GM12864 (cell line): ENCODE data around the gene LTV1.
"Not testable (repeated sequence)": the region's sequence is repeated elsewhere in the genome, so short reads cannot be mapped to it uniquely, and the experiment has no call there.

Source experiments
- DNase-seq: peaks from one replicate; pipeline ENCODE4 v3.0.0-alpha.2; 2011; ENCODE audit warnings: low read depth
- H3K4me3 ChIP-seq: 2 replicates; pipeline ENCODE4 v1.5.1; 2011; ENCODE audit warnings: mild to moderate bottlenecking, low read depth, low read length, control low read depth
- TF ChIP-seq, protein P1 (sequence below): IDR thresholded peaks from 2 replicates; pipeline ENCODE4 v1.5.1; 2011; ENCODE audit warnings: low read depth, mild to moderate bottlenecking, moderate library complexity, low read length, control low read depth, inconsistent platforms; ENCODE audit errors: missing control alignments

The LTV1 gene, protein sequence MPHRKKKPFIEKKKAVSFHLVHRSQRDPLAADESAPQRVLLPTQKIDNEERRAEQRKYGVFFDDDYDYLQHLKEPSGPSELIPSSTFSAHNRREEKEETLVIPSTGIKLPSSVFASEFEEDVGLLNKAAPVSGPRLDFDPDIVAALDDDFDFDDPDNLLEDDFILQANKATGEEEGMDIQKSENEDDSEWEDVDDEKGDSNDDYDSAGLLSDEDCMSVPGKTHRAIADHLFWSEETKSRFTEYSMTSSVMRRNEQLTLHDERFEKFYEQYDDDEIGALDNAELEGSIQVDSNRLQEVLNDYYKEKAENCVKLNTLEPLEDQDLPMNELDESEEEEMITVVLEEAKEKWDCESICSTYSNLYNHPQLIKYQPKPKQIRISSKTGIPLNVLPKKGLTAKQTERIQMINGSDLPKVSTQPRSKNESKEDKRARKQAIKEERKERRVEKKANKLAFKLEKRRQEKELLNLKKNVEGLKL

DNA sequence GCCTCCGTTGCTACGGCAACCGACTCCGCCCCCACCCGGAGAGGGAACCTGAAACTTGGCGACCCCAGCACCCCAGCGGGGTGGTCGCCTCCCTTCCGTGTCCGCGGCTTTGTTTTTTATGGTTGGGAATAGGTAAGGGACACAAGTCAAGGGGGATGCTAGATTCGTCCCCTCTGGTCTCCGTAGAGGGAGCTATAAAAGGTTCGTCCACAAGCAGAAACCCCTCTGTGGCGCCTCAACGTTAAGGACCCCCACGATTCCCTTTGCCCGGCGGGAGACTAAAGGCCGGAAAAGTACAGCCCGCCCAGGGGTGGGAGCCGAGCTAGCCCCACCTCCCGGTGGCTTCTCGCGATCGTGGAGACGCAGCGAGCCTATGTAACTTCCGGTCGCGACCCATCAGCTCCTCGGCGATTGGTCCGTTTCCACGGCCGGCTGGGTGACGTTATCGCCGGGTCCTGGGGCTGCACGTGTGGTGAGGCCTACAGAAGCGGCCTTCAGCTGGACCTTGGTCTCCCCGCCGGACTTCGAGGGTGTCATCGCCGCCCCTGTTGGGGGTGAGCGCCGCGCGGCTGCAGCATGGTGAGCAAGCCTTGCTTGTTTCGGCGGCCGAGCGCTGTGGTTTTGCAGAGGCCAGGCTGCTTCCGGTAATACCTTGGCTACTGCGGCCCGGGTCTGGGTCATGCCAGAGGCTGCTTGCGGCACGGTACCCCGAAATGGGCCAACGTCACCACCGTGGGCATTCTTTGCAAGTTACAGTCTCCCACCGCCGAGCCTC lies at the start of gene LTV1:
TSS of gene LTV1 (plus strand) at position 437 of the 775 bp plus-strand sequence. CDS start at position 577, 140 bp downstream.
- DNase-seq: peak; percentile 80
- TF ChIP-seq, protein P1, sequence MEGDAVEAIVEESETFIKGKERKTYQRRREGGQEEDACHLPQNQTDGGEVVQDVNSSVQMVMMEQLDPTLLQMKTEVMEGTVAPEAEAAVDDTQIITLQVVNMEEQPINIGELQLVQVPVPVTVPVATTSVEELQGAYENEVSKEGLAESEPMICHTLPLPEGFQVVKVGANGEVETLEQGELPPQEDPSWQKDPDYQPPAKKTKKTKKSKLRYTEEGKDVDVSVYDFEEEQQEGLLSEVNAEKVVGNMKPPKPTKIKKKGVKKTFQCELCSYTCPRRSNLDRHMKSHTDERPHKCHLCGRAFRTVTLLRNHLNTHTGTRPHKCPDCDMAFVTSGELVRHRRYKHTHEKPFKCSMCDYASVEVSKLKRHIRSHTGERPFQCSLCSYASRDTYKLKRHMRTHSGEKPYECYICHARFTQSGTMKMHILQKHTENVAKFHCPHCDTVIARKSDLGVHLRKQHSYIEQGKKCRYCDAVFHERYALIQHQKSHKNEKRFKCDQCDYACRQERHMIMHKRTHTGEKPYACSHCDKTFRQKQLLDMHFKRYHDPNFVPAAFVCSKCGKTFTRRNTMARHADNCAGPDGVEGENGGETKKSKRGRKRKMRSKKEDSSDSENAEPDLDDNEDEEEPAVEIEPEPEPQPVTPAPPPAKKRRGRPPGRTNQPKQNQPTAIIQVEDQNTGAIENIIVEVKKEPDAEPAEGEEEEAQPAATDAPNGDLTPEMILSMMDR: no peak

DNA sequence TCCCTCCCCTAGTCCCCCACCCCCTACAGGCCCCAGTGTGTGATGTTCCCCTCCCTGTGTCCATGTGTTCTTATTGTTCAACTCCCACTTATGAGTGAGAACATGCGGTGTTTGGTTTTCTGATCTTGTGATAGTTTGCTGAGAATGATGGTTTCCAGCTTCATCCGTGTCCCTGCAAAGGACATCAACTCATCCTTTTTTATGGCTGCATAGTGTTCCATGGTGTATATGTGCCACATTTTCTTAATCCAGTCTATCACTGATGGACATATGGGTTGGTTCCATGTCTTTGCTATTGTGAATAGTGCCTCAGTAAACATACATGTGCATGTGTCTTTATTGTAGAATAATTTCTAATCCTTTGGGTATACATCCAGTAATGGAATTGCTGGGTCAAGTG lies 46.6 kb upstream of the LTV1 start:
- not testable (repeated sequence) for H3K4me3 ChIP-seq, DNase-seq

More for the DNA sequence above, at the start of gene LTV1:
- peak within 1 kb of the TSS; percentile 84 for H3K4me3 ChIP-seq

DNA sequence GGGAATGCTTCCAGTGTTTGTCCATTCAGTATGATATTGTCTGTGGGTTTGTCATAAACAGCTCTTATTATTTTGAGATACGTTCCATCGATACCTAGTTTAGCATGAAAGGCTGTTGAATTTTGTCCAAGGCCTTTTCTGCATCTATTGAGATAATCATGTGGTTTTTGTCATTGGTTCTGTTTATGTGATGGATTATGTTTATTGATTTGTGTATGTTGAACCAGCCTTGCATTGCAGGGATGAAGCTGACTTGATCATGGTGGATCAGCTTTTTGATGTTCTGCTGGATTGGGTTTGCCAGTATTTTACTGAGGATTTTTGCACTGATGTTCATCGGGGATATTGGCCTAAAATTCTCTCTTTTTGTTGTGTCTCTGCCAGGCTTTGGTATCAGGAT lies 44.7 kb upstream of the LTV1 start:
- DNase-seq, H3K4me3 ChIP-seq: not testable (repeated sequence)

DNA sequence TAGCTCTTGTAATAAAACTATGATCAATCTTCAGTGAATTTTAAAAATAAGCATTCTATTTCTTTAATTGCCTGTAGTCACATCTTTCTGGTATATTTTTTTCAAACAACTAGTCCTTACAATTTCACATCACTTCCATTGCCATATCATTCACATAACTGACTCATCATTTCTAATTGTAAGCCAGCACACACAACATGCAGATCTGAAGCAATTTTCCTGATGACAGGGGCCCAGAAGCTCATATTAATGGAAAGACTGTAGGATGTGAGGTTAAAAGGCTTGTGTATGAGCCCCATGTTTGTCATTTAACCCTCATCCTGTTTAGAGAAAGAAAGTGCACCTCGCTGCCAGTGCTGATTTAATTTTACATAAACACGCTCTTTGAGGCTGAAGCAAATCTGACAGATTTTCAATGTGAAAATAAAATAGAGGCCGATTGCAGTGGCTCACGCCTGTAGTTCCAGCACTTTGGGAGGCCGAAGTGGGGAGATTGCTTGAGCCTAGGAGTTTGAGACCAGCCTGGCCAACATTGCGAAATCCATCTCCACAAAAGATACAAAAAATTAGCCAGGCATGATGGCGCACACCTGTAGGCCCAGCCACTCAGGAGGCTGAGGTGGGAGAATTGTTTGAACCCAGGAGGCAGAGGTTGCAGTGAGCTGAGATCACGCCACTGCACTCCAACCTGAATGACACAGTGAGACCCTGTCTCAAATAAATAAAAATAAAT lies 40.1 kb upstream of the LTV1 start:
- no peak for DNase-seq
- TF ChIP-seq, protein P1: no peak
- H3K4me3 ChIP-seq: no peak overlapping the region

DNA sequence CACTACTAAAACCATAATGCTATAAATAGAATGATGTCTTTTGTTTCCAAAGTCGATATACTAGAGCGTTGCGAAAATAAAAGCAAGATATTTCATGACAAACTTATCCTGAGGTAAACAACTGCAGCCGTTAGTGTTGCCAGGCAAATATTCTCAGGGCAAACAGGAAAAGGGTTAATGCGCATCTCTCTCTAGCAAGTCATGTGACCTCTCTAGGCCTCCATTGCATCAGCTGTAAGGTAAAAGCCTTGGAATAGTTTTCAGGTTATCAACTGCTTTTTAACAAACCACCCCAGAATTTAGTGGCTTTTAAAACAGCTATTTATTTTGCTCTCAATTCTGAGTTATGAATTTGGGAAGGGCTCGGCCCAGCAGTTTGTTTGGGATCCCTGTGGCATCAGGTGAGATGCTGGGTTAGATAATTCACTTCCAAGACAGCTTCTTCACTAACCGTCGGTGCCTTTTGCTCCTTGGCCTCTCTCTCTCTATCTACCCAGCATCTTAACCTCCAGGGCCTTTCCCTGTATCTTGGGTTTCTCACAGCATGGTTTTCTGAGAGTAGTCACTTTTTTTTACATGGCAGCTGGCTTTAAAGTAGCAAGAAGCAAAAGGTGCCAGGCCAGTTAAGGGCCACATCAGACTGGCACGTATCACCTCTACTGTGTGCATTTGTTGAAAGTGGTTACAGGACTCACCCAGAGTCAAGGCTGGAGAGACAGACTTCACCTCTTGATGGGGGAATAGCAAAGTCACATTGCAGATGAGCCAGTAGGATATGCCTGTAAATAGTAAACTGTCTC lies 39.2 kb upstream of the LTV1 start:
- TF ChIP-seq, protein P1: no peak
- no peak overlapping the region for H3K4me3 ChIP-seq
- no peak for DNase-seq

DNA sequence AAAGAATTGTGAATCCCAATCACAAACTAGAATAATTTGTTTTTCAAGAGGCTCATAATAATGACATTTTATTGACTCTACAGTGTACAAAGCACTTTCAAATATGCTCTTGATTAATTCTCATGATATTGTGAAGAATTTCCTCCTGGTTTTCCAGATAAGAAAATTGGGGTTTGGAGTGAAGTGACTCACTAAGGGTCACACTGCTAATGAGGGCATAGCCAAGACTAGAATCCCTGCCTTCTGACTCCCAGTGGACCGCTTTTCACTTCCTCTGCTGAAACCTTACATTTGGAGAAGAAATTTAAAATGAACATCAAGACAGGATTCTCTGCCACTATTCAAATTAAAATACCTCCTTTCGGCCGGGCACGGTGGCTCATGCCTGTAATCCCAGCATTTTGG lies 38.3 kb upstream of the LTV1 start:
- TF ChIP-seq, protein P1: no peak

DNA sequence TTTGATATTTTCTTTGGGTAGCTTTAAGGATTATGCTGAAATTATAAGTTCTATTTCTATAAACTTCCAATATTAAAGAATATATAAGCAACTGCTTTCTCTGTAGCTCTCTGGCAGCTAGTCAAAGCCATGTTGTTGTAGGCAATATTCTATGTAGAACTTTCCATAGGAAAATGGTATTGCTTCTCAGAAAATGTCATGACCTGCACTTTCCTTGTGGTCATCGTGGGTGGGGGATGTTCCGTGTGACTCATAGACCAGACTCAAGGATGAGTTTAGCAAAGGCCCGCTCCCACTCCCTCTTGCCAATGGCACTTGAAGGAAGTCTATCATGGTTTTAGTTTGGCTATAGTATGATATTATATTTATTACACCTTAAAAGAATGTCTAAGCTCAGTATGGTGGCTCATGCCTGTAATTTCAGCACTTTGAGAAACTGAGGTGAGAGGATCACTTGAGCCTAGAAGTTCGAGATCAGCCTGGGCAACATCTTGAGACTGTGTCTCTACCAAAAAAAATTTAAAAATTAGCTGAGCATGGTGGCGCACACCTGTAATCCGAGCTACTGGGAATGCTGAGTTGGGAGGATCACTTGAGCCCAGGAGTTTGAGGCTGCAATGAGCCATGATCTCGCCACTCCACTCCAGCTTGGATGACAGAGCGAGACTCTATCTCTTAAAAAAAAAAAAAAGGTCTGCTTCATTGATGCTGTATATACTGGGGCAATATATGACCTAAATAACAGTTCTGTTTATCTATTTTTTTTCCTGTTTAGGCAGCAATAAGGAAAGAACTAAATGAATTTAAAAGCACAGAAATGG lies 36.6 kb upstream of the LTV1 start:
- peak; percentile 5 for DNase-seq
- TF ChIP-seq, protein P1: no peak
- H3K4me3 ChIP-seq: no peak overlapping the region

More for the DNA sequence above, 38.3 kb upstream of the LTV1 start:
- no peak overlapping the region for H3K4me3 ChIP-seq
- no peak for DNase-seq
